ENCODE data around the gene BBOX1.

The BBOX1 gene

DNA sequence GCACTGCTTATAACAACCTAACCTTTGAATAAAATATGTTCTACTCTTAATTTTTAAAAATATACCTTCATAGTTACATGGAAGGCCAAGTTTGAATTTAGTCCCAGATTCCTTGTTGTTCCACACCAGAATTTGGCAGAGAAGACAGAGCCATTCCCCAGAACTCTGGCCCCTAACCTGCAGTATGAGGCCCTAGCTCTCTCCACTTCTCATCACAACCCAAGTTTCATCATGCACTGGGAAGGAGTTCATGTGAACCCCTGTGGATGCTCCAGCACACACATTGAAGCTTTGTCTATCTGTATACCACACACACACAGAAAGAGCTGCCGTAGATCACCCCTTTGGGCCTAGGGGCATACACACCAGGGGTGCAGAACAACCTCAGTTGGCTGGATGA, 10.6 kb upstream of the BBOX1 start:
- H3K4me3 ChIP-seq (ENCODE audit: low read depth, low read length), result no peak overlapping the region
- TF ChIP-seq, protein P1, sequence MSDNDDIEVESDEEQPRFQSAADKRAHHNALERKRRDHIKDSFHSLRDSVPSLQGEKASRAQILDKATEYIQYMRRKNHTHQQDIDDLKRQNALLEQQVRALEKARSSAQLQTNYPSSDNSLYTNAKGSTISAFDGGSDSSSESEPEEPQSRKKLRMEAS (IDR thresholded peaks at IDR 0.05; ENCODE audit: low read depth, low read length), result no peak
- TF ChIP-seq MYC (IDR thresholded peaks at IDR 0.05; ENCODE audit: low read depth, low read length), result no peak
- TF ChIP-seq, protein P2, sequence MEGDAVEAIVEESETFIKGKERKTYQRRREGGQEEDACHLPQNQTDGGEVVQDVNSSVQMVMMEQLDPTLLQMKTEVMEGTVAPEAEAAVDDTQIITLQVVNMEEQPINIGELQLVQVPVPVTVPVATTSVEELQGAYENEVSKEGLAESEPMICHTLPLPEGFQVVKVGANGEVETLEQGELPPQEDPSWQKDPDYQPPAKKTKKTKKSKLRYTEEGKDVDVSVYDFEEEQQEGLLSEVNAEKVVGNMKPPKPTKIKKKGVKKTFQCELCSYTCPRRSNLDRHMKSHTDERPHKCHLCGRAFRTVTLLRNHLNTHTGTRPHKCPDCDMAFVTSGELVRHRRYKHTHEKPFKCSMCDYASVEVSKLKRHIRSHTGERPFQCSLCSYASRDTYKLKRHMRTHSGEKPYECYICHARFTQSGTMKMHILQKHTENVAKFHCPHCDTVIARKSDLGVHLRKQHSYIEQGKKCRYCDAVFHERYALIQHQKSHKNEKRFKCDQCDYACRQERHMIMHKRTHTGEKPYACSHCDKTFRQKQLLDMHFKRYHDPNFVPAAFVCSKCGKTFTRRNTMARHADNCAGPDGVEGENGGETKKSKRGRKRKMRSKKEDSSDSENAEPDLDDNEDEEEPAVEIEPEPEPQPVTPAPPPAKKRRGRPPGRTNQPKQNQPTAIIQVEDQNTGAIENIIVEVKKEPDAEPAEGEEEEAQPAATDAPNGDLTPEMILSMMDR (IDR thresholded peaks at IDR 0.05; ENCODE audit: low read depth, low read length), result no peak
- TF ChIP-seq POLR2A (IDR thresholded peaks at IDR 0.05; ENCODE audit: extremely low read depth, insufficient read length), result no peak

DNA sequence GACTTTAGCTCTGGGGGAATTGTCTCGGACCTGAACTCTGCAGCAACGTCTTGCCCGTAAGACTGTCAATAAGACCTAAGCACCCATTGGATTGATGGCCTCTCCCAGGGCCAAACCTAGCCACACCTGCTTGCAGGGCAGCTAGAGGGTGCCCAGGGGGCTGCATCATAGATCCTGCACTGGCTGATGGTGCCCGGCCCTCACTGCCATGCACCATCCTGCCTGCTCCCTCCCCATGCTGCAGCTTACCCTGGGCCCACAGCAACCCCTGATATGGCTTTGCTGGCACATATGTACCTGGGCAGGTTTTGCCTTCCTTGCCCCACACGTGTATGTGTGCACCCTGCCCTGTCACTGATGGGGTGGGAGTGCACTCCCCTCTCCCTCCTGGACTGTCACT, 8.9 kb upstream of the BBOX1 start:
- TF ChIP-seq, protein P2 (IDR thresholded peaks at IDR 0.05; ENCODE audit: low read depth, low read length), result no peak
- no peak for TF ChIP-seq POLR2A (IDR thresholded peaks at IDR 0.05; ENCODE audit: extremely low read depth, insufficient read length)
- TF ChIP-seq MYC (IDR thresholded peaks at IDR 0.05; ENCODE audit: low read depth, low read length), result no peak
- TF ChIP-seq, protein P1 (IDR thresholded peaks at IDR 0.05; ENCODE audit: low read depth, low read length), result no peak
- DNase-seq (ENCODE audit: low read depth), result no peak
- H3K4me3 ChIP-seq (ENCODE audit: low read depth, low read length), result no peak overlapping the region

More for the DNA sequence above, 10.6 kb upstream of the BBOX1 start:
- no peak for DNase-seq (ENCODE audit: low read depth)

DNA sequence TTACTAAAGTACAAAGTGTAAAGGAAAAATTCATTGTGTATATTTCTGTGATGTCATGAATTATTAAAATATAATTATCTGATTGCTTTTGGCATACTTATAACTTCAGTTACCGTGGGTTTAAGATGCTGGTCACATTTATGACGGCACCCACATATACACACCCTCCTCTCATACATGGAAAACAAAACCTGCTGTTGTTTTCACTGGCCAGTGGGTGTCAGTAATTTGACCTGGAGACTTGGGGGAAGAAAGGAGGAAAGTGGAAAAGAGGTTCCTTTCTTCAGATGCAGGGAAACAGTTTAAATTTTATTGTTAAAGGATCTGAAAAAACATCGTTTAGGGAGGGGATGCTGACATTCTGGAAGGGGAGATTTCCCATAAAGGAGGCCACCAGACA, 742 bp upstream of the BBOX1 start:
- TF ChIP-seq, protein P2 (IDR thresholded peaks at IDR 0.05; ENCODE audit: low read depth, low read length), result no peak
- no peak for TF ChIP-seq MYC (IDR thresholded peaks at IDR 0.05; ENCODE audit: low read depth, low read length)
- DNase-seq (ENCODE audit: low read depth), result no peak
- H3K4me3 ChIP-seq (ENCODE audit: low read depth, low read length), result no peak overlapping the region

DNA sequence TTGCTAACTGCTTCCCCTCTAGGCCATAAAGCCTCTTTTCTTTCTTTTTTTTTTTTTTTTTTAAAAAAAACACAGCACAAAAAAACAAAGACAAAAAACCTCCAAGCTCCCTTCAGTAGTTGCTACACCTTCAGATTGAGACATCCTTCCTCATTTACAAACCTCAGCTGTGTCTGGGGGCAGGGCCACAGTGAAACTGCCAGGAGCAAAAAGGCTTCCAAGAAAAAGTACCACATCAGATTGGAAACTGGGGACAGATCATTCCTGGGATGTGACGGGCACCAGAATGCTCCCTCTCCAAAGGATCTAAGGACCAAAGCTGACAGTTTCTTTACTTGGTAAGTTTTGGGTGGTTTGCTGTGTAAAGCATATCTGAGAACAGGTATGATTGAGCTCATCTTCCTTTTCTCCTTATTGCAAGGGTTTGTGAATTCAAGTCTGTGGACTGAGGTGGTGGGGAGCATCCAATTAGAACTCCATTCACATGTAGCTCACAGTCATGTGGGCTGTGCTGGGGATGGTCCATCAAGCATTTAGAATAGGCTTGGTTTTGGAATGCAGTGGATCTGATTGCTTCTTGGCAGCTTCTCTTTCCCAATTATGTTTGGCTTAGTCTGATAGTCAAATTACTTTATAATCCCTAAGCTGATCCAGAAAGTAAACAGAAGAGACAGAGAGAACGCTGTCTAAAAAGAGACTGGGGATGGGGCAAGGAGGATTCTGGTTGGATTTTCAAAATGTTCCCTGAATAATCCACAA, 705 bp downstream of the BBOX1 start:
- TF ChIP-seq, protein P2 (IDR thresholded peaks at IDR 0.05; ENCODE audit: low read depth, low read length), result no peak
- TF ChIP-seq POLR2A (IDR thresholded peaks at IDR 0.05; ENCODE audit: extremely low read depth, insufficient read length) (no peak), MYC (IDR thresholded peaks at IDR 0.05; ENCODE audit: low read depth, low read length) (no peak)
- TF ChIP-seq, protein P1 (IDR thresholded peaks at IDR 0.05; ENCODE audit: low read depth, low read length), result no peak
- peak; percentile 6 for DNase-seq (ENCODE audit: low read depth)
- no peak overlapping the region for H3K4me3 ChIP-seq (ENCODE audit: low read depth, low read length)

DNA sequence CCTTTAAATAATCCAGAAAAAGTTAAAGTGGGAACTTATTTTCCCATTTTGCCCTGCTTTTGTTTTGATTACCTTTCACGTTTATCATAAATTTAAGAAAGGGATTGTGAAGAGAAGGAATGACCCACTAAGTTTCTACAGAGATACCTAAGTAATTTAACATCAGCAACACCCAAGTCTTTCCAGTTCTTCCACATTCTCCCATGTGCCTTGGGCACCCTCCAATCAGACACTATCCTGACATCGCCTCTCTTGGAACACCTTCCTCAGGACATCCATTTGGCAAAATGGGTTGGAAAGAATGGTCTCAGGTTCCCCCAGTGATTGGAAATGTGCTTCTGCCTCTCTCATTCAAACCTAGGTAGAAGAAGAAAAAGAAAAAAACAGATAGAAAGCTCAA, 6.3 kb downstream of the BBOX1 start:
- no peak overlapping the region for H3K4me3 ChIP-seq (ENCODE audit: low read depth, low read length)
- TF ChIP-seq MYC (IDR thresholded peaks at IDR 0.05; ENCODE audit: low read depth, low read length) (no peak), POLR2A (IDR thresholded peaks at IDR 0.05; ENCODE audit: extremely low read depth, insufficient read length) (no peak)
- TF ChIP-seq, protein P2 (IDR thresholded peaks at IDR 0.05; ENCODE audit: low read depth, low read length), result no peak
- TF ChIP-seq, protein P1 (IDR thresholded peaks at IDR 0.05; ENCODE audit: low read depth, low read length), result no peak
- DNase-seq (ENCODE audit: low read depth), result no peak

Data from NB4 (cell line).